Measurements from ENCODE around the gene L3MBTL4.

Gene L3MBTL4

GRCh38 chr18:6362559-6363129 lies 52.1 kb downstream of the L3MBTL4 start:
- no peak for DNase-seq

GRCh38 chr18:6357668-6358067 lies 57.0 kb downstream of the L3MBTL4 start:
- no peak for DNase-seq

DNA sequence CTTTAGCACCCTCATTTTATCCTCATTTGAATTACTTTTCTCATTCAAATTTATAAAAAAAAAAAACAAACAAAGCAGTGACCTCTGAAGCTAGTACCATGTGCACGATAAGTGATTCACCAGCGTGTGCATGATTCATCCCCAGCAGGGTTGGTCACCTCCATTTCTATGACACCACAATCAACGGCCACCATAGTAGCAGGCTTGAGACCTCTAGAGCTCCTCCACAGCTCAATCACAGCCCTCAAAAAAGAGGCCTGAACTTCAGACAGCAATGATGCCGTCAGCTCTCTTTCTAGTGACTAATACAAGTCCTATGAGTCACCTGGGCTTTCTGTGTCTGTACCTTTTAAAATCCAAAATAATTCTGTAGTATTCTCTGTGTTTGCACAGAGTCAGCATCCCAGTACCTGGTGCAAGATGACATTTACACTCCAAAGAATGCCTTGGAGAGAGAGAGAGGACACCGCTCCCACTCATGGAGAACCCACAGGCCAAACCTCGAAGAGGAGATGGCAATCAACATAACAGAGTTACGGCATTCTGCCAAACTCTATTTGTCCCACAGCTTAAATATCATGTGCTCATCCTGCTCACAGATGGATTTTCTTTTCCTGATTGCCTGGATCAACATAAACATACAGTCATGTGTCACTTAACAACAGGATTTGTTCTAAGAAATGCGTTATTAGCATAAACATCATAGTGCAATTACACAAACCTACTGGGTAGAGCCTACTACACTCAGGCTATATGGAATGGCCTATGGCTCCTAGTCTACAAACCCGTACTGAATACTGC lies 58.7 kb downstream of the L3MBTL4 start:
- DNase-seq = no peak

DNA sequence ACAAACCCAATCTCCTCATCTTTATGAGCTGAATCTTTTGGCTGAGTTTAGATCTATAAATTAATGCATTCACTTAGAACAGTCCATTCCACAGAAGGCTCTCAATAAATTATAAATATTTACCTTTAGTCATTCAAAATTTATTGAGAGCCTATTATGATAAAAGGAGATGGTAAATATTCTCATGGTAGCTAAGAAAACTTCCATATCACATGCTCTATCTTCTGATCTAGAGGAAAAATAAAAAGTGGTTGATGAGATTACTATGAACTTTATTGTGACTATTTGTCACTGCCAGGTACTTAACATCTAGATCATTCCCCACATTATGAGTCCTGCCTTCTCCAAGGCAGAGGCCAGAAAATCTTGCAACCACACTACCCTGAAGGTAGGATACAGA lies 62.4 kb downstream of the L3MBTL4 start:
- DNase-seq = no peak

- DNase-seq = no peak
Measured at GRCh38 chr18:6342990-6343389, 71.7 kb downstream of the L3MBTL4 start.

DNA sequence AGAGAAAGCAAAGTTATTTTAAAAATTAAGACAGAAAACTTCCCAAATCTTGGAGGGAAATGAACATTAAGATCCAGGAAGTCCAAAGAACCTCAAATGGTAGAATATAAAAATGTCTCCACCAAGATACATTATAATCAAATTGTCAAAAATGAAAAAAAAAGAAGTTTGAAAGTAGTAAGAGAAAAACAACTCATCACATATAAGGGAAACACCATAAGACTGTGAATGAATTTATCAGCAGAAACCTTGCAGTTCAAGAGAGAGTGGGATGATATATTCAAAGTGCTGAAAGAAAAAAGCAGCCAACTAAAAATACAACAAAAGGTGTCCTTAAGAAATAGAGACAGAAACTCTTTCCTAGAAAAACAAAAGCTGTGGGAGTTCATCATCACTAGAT lies 73.0 kb downstream of the L3MBTL4 start:
- DNase-seq = no peak

DNA sequence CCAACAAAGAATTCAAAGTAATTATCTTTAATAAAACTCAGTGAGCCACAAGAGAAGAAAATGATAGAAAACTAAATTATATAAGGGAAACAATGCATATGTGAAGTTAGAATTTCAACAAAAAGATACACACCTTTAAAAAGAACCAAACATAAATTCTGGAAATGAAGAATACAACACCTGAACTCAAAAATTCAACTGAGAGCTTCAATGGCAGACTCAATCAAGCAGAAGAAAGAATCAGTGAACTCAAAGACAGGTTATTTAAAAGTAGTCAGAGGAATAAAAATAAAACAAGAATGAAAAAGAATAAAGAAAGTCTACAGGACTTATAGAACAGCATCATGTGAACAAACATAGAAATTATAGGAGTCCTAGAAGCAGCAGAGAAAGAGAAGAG lies 73.4 kb downstream of the L3MBTL4 start:
- no peak for DNase-seq

DNA sequence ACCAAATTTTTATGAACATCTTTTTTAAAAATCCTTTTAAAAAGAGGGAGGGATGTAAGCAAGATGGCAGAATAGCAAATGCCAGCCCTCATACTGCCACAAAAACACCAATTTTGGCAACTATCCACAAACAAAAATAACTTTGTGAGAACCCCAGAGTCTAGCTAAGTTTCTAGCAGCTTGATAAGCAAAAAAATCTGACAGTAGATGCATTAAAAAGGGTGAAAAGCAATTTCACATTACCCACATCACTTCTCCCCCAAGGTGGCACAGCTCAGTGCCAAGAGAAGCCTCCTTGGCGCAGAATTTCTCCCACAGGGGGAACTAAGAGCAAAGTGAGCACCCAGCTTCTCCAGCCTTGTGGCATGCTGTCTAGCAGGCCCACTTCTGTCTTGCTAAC lies 74.6 kb downstream of the L3MBTL4 start:
- no peak for DNase-seq

DNA sequence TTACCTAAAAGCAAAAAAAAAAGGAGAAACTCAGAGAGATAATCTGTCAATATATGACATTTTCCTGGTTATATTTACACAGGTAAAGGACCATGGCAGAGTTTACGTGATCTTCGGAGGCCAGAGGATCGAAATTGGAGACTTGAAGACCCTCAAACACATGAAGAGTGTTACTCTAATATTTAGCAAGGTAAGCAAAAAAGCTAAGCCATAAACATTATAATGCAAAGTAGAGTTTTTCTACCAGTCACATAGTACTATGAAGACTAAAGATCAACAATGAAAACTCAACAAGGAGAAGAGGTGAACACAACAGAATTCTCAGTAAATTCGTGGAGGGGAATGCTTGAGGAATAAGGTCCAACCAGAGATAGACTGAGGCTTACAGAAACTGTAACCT lies 78.5 kb downstream of the L3MBTL4 start:
- DNase-seq = no peak

- no peak for DNase-seq
Measured at GRCh38 chr18:6333981-6334380, 80.7 kb downstream of the L3MBTL4 start.

DNA sequence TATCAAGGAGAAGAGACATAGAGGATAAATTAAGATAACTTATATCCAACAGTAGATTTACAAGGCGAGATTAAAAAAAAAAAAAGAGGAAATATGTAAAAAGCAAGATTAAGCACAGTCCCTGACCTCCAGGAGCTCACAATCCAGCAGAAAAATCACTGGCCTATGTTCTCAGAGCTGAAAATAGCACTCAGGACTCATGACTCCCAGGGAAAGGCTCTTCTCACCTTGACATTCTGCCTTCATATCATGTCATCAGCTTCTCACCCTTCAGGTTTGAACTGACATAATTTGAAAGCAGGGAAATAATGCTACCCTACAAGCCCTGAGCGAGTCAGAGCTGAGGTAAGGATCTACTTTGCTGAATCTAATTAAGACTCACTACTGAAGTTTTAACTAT lies 82.8 kb downstream of the L3MBTL4 start:
- DNase-seq = no peak

DNA sequence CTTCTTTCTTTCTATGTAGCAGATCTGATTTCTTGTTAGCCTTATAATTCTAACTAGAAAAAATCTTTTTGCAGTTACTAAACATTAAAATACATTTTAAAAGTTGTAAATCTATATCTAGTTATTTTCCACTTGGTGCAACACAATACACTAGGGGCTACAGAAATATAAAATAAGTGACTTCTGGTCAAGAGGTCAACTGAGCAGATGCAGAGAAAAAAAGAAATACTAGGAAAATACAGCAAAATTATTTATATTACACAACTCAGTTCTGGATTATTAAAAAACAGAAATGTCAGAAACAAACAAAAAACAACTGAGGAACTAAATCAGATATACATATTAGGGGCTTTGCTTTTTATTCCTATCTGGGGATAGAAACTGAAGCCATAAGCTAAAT lies 83.9 kb downstream of the L3MBTL4 start:
- DNase-seq = no peak

DNA sequence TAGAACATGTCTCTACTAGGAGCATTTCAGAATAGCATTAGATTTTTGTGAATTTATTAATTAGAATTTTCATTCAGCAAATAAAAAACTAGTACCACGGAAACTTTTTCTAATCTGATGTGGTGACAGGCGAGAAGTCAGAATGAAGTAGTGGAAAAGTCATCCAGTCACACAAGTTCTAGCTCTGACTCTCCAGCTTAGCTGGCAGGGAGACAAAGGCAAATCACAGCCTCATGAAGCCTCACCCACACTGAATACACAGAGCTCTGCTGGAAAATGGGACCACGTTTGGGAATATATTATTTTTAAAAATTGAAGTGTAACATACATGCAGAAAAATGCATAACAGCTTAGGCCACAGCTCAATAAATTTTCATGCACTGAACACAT lies 86.1 kb downstream of the L3MBTL4 start:
- DNase-seq = no peak

DNA sequence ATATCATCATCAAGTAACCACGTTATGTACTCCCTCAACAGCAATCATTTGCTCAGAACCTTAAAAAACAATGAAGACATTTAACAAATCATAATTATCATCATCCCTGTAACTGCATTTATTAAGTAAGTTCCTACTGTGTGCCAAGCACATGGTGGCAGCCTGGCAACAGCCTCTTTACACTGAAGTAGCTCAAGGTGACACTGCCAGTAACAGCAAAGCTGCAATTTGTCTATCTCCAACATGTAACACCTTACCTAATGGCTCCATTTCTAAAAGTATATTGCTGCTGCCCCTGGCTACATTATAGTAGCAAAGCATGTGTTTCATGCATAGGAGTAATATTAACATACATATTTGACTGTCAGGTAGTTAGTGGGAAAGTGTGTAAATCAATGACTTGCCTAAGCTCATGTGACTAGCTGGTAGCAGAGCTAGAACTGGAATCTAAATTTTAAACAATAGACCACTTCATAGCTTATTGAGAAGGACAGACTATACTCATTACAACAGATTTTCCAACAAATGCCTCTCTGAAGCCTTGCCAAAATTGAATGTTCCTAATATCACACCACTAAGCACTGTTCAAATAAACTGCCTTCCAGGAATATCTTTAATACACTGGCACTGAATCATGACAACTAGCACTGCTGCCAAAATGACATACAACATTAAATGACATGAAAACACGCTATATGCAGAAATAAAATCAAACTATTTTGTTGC lies 86.7 kb downstream of the L3MBTL4 start:
- DNase-seq = no peak

GRCh38 chr18:6327485-6327884 lies 87.2 kb downstream of the L3MBTL4 start:
- no peak for DNase-seq

DNA sequence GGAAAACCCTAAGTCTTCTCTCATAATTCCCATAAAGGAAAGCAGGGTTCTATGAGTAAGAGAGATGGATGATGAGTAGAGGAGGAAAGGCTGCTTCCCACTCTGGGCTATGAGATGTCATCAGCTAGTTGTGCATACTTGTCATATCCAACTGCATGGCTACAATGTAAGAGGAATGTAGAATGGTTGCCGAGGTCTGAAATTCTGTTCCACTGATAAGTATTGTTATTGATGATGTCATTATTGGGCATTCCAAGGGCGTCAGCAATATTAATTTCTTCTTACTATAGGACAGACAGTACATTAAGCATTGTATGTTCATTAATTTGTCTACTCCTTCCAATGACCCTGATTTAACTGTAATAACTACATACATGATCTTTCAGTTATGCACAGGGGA lies 88.1 kb downstream of the L3MBTL4 start:
- no peak for DNase-seq

- no peak for DNase-seq
Measured at GRCh38 chr18:6323319-6323889, 91.3 kb downstream of the L3MBTL4 start.

- DNase-seq = no peak
Measured at GRCh38 chr18:6315517-6316331, 99.0 kb downstream of the L3MBTL4 start.

DNA sequence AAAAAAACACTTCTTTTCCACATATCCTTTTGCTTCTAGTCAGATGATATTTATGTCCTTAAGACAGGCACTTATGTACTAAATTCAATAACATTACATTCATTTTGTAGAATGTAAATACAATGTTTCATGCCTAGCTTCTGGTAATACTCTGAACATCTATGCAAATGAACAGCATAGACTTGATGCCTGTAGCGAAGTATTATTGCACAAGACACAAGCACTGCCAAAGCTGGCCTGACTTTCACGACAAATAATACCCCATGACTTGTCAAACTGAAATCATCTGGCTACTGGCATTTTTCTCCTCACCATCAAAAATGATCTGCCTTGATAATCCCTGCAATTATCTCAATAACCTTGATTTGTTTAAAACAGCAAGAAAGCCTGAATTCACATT lies 101.3 kb downstream of the L3MBTL4 start:
- no peak for DNase-seq

DNA sequence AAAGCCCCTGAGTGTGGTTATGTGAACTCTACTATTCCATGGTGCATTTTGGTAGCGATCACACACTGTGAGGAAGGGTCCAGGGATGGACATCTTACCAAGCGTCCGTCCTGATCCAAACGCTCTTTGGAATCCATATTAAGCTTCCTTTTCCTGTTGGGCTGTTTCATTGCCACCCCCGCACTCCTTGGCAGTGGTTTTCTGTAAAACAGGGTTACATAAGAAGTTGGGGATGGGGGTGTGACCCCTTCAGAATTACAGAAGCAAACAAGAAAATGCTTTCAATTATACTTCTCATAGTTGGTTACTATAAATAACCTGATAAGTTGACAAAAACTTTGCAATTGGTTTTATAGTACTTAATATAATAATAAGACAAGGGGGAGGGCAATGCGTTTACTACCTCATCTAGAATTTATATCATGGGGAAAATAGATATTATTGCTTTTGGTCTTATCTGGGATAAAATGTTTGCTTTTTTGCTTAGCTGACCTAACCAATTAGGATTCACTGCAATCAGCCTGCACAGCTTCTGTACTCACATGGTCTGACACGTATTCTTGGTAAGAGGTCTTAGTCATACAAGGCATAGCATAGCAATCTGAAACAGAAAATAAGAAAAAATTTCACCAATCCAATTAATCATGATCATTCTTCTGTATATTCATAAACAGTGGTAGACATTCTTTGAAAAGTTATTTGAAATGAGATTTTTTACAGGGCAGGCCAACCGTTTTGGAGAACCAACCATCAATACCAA lies 103.1 kb downstream of the L3MBTL4 start:
- no peak for DNase-seq

DNA sequence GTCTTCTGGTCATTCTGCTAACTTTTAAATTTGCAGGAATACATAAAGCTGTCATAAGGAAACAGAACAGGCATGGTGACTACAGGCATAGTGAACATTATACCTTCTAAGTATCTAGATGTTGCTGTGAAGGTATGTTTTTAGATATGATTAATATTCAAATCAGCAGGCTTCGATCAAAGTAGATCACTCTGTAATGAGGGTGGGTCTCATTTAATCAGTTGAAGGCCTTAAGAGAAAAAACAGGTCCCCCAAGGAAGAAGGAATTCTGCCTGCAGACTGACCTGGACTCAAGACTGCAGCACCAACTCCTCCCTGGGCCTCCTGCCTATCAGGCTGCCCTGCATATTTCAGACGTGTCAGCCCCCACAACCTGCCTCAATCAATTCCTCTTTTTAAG lies 104.0 kb downstream of the L3MBTL4 start:
- no peak for DNase-seq

GRCh38 chr18:6297875-6298274 lies 116.8 kb downstream of the L3MBTL4 start:
- no peak for DNase-seq

All from activated CD4-positive, alpha-beta T cell treated with anti-CD3 and anti-CD28 coated beads for 48 hours (primary cell).